Ovary (tissue), 9 donors: ENCODE results near the gene LGALS7. TPM values are rescaled to one million over a fixed set of nuclear protein-coding genes. Genes with fewer than 3 reads are reported as not detected.
"Not testable (repeated sequence)": the region's sequence is repeated elsewhere in the genome, so short reads cannot be mapped to it uniquely, and the experiment has no call there.

Experiments
- DNase-seq, 5 donors: peaks; one replicate each; pipeline ENCODE4 v3.0.0-alpha.2; 2019 to 2020
- H3K27ac ChIP-seq, 2 donors: fragments of 200-600 bp; one replicate each; pipeline versions ENCODE4 v1.5.1 to v1.8.0; 2019 to 2022
- H3K27me3 ChIP-seq: fragments of 200-600 bp; one replicate; pipeline ENCODE4 v1.8.0; 2022
- H3K36me3 ChIP-seq: fragments of 200-600 bp; sonication (generic); one replicate; pipeline ENCODE4 v1.5.1; 2019
- H3K4me1 ChIP-seq: one replicate; pipeline ENCODE4 v1.8.1; 2013; ENCODE audit warnings: mild to moderate bottlenecking, moderate library complexity; ENCODE audit not compliant: insufficient read depth
- H3K4me3 ChIP-seq: fragments of 200-600 bp; sonication (generic); one replicate; pipeline ENCODE4 v1.5.1; 2017
- H3K9me3 ChIP-seq, 2 donors: fragments of 200-600 bp in 1 of 2; sonication (generic) in 1 of 2; one replicate each; pipeline versions ENCODE4 v1.5.1 to v1.8.1; 2013 to 2019; ENCODE audit warnings: mild to moderate bottlenecking in 1 of 2, moderate library complexity in 1 of 2
- EP300 ChIP-seq: sonication (generic); formaldehyde crosslinking; IDR thresholded peaks from one replicate; pipeline ENCODE4 v1.6.1; 2017; ENCODE audit warnings: antibody characterized with exemption
- POLR2A ChIP-seq: fragments of 450-650 bp; IDR thresholded peaks from one replicate; pipeline ENCODE4 v1.6.1; 2017; ENCODE audit warnings: antibody characterized with exemption, mild to moderate bottlenecking, moderate library complexity
- WGBS, 3 donors: extraction: QIAGEN DNeasy Blood & Tissue Kit in 1 of 3; methylation state at CpG; one replicate each; pipeline versions ENCODE4 v1.1.5 to v1.1.7; 2013 to 2017; 5-methylcytosine and 5-hydroxymethylcytosine counted together
- intact Hi-C, 4 donors: fragments of 100-400 bp; cut with DNase I; formaldehyde crosslinking; loops; one replicate each; pipeline versions ENCODE4 v1.11.0 to v1.15.1; 2022 to 2023
- polyA plus RNA-seq, 2 donors: library from polyadenylated mRNA; stranded (reverse); fragments of 200-250 nt in 1 of 2; fragments of 350-450 nt in 1 of 2; fragmentation: Illumina TruSeq in 1 of 2; extraction: RNeasy Lipid Tissue Mini Kit (QIAGEN cat#74804) in 1 of 2; gene quantifications; one replicate each; pipeline ENCODE4 v1.2.3, GENCODE V29; 2013 to 2014
- total RNA-seq, 7 donors: library from RNA; depleted of rRNA in 2 of 7; stranded (reverse); fragments of >200 nt in 2 of 7; fragmentation: NEBNext Ultra II Directional in 3 of 7; extraction: Animal tissue kit (Norgen Biotek cat#: 25700) in 3 of 7; gene quantifications; one replicate each; pipeline versions ENCODE4 v1.1.0 to v1.2.4, GENCODE V29; 2016 to 2023
- TF ChIP-seq, protein P1 (sequence below), 3 donors: fragments of 450-650 bp in 2 of 3; fragments of 200-600 bp in 1 of 3; IDR thresholded peaks; one replicate each; pipeline versions ENCODE4 v1.5.1 to v1.8.0; 2016 to 2022; ENCODE audit warnings: antibody characterized with exemption in 3 of 3, mild to moderate bottlenecking in 1 of 3
- donor health status: DM: no; HTN: no; CAD: no; lungs with moderate emphysema.
- donor health status: DM: no; HTN: no; CAD: no.
- donor health status: Bipolar disorder and iron deficiency.
- donor health status: DM: yes; HTN: yes; CAD: no.
- donor health status: DM: no; HTN: no; CAD: no.
- donor health status: DM: yes; HTN: yes; CAD: no.

LGALS7 gene
- total and polyA plus RNA-seq, 9 donors: 0.69 to 0.84 (median 0.79) TPM; not detected in 6

DNA sequence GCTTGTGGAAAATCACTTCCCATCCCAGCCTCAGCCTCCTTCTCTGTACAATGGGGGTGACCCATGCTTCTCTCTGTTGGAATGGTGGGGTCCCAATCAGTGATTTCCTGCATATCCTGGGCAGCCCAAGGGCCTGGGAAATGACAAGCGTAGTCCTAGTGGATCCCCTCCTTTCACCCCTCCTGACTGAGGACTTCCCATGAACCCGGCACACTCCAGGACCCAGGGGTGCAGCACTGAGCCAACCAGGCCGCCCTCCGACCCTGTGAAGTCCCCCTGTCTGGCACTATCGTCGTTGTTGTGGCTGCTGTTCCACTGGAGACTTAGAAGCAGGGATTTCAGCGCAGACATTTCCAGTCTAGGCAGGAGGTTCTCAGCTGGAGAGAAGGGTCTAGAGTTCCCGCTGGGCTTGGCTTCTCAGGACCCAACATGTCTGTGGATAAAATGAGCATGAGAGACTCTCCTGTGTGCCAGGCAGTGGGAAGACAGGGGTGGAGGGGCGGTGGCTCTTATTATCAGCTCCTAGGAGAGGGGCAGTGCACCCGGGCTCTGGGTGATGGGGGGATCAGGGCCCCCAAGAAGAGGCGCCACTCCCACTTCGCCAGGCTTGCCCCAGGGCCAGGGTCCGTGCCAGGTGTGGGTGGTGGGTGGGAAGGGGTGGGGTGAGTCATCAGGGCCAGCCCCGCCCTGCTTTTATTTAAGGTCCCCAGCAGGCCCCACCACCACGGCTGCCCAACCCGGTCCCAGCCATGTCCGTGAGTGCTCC lies 15.3 kb upstream of the LGALS7 start, which contains the start of gene LGALS7B:
Gene LGALS7B (plus strand): TSS at position 723 of the 766 bp plus-strand sequence. CDS start 27 bp downstream, at position 750.
- Histone ChIP-seq H3K27me3 (no peaks in the 10 kb centered on the region), H3K27ac (no peak within 1 kb of the TSS), H3K4me1 (no peaks in the 10 kb centered on the region), H3K36me3 (no peaks in the 10 kb centered on the region), H3K4me3 (no peak within 1 kb of the TSS), H3K9me3 (no peaks in the 10 kb centered on the region)
- 67 to 83% (median 72%) methylated on average over 12 to 13 of the region's 17 CpGs for WGBS, 3 donors
- TF ChIP-seq EP300: no peak
- TF ChIP-seq POLR2A: no peak
- TF ChIP-seq, protein P1, sequence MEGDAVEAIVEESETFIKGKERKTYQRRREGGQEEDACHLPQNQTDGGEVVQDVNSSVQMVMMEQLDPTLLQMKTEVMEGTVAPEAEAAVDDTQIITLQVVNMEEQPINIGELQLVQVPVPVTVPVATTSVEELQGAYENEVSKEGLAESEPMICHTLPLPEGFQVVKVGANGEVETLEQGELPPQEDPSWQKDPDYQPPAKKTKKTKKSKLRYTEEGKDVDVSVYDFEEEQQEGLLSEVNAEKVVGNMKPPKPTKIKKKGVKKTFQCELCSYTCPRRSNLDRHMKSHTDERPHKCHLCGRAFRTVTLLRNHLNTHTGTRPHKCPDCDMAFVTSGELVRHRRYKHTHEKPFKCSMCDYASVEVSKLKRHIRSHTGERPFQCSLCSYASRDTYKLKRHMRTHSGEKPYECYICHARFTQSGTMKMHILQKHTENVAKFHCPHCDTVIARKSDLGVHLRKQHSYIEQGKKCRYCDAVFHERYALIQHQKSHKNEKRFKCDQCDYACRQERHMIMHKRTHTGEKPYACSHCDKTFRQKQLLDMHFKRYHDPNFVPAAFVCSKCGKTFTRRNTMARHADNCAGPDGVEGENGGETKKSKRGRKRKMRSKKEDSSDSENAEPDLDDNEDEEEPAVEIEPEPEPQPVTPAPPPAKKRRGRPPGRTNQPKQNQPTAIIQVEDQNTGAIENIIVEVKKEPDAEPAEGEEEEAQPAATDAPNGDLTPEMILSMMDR (IDR thresholded peaks at IDR 0.05): no peak
- no peak for DNase-seq
- intact Hi-C loops: no loop called here

GRCh38 chr19:38786572-38787265 lies 13.4 kb upstream of the LGALS7 start:
- WGBS, 3 donors: 74 to 78% (median 76%) methylated on average over 11 of the region's 11 CpGs
- no peak for TF ChIP-seq EP300
- no peak for TF ChIP-seq POLR2A
- TF ChIP-seq, protein P1 (IDR thresholded peaks at IDR 0.05): no peak
- H3K27ac ChIP-seq: no peak overlapping the region
- H3K4me1 ChIP-seq: no peaks in the 10 kb centered on the region
- no peak overlapping the region for H3K4me3 ChIP-seq
- no peaks in the 10 kb centered on the region for H3K9me3 ChIP-seq
- H3K27me3 ChIP-seq: no peaks in the 10 kb centered on the region
- no peak for DNase-seq
- intact Hi-C loops: no loop called here
- no peaks in the 10 kb centered on the region for H3K36me3 ChIP-seq

GRCh38 chr19:38786061-38786460 lies 12.7 kb upstream of the LGALS7 start:
- H3K36me3 ChIP-seq, H3K27me3 ChIP-seq, DNase-seq, H3K4me1 ChIP-seq, H3K4me3 ChIP-seq, intact Hi-C loops, H3K27ac ChIP-seq, H3K9me3 ChIP-seq: not testable (repeated sequence)
- 76 to 84% (median 80%) methylated on average over 3 of the region's 3 CpGs for WGBS, 3 donors

DNA sequence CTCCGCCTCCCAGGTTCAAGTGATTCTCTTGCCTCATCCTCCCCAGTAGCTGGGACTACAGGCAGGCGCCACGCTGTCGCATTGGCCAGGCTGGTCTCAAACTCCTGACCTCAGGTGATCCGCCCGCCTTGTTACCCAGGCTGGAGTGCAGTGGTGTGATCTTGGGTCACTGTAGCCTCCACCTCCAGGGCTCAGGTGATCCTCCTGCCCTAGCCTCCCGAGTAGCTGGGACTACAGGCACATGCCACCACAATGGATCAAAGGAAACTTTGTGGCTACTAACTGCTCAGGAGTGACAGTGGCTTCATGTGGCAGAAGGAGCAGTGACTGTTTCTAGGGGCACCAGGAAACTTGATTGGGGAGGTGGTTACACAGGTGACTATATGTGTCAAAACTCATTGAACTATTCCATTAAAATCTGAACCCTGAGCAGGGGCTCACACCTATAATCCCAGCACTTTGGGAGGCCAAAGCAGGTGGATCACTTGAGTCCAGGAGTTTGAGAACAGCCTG lies 11.9 kb upstream of the LGALS7 start:
- intact Hi-C loops: no loop called here
- DNase-seq: no peak
- H3K27me3 ChIP-seq: no peaks in the 10 kb centered on the region
- no peak overlapping the region for H3K4me3 ChIP-seq
- TF ChIP-seq POLR2A: no peak
- TF ChIP-seq, protein P1 (IDR thresholded peaks at IDR 0.05): no peak
- TF ChIP-seq EP300: no peak
- no peaks in the 10 kb centered on the region for H3K4me1 ChIP-seq
- H3K36me3 ChIP-seq: no peaks in the 10 kb centered on the region
- WGBS, 3 donors: 95 to 99% (median 96%) methylated on average over 7 of the region's 7 CpGs
- no peak overlapping the region for H3K27ac ChIP-seq
- no peaks in the 10 kb centered on the region for H3K9me3 ChIP-seq
